Keratinocyte (primary cell): ENCODE results near the gene PRKN. TPM values are rescaled to one million over a fixed set of nuclear protein-coding genes. Genes with fewer than 3 reads are reported as not detected.

ENCODE experiments used
- DNase-seq: peaks from one replicate; pipeline ENCODE4 v3.0.0-alpha.2; 2011; ENCODE audit warnings: low read depth, missing footprints, low spot score
- FAIRE-seq: peaks from 2 replicates; lab custom pipeline; 2011; peaks lifted over from hg19 to GRCh38; lab: Jason Lieb, UNC
- H2AFZ ChIP-seq: 2 replicates; pipeline ENCODE4 v1.6.0; 2012; ENCODE audit warnings: low read length, control low read depth, inconsistent platforms; ENCODE audit not compliant: control insufficient read depth
- H3K27ac ChIP-seq: 2 replicates; pipeline ENCODE4 v1.5.1; 2011; ENCODE audit warnings: low read length; ENCODE audit not compliant: control insufficient read depth, insufficient read depth
- H3K27me3 ChIP-seq: 3 replicates; pipeline ENCODE4 v1.6.0; 2011; ENCODE audit warnings: low read length; ENCODE audit not compliant: control insufficient read depth, insufficient read depth; ENCODE audit errors: extremely low read depth
- H3K36me3 ChIP-seq, 2 experiments: 2 replicates in 1 of 2; 3 replicates in 1 of 2; pipeline ENCODE4 v1.5.1; 2011; ENCODE audit warnings: low read length in 2 of 2, mild to moderate bottlenecking in 1 of 2; ENCODE audit not compliant: control insufficient read depth in 2 of 2, insufficient read depth in 2 of 2; ENCODE audit errors: extremely low read depth in 1 of 2
- H3K4me1 ChIP-seq: 3 replicates; pipeline ENCODE4 v1.5.1; 2011; ENCODE audit warnings: low read length; ENCODE audit not compliant: control insufficient read depth, insufficient read depth; ENCODE audit errors: extremely low read depth
- H3K4me2 ChIP-seq: 3 replicates; pipeline ENCODE4 v1.6.0; 2011; ENCODE audit warnings: low read depth, low read length; ENCODE audit not compliant: control insufficient read depth, insufficient read depth; ENCODE audit errors: extremely low read depth
- H3K4me3 ChIP-seq, 3 experiments: fragments of 200-600 bp in 1 of 3; sonication (generic) in 1 of 3; 2 replicates in 2 of 3; 3 replicates in 1 of 3; pipeline ENCODE4 v1.5.1; 2011 to 2016; ENCODE audit warnings: low read length in 3 of 3, mild to moderate bottlenecking in 3 of 3, control low read depth in 2 of 3, inconsistent platforms in 1 of 3, low read depth in 1 of 3, mixed read lengths in 1 of 3, mixed run types in 1 of 3, moderate library complexity in 1 of 3; ENCODE audit not compliant: control insufficient read depth in 2 of 3, insufficient read depth in 2 of 3; ENCODE audit errors: extremely low read depth in 1 of 3
- H3K79me2 ChIP-seq: 2 replicates; pipeline ENCODE4 v1.6.0; 2012; ENCODE audit warnings: low read length; ENCODE audit not compliant: control insufficient read depth, insufficient read depth
- H3K9ac ChIP-seq: 3 replicates; pipeline ENCODE4 v1.6.0; 2011; ENCODE audit warnings: low read length; ENCODE audit not compliant: control insufficient read depth, insufficient read depth; ENCODE audit errors: extremely low read depth
- H3K9me1 ChIP-seq: 3 replicates; pipeline ENCODE4 v1.6.0; 2011; ENCODE audit warnings: low read length; ENCODE audit not compliant: control insufficient read depth, insufficient read depth; ENCODE audit errors: extremely low read depth
- H3K9me3 ChIP-seq: 2 replicates; pipeline ENCODE4 v1.5.1; 2012; ENCODE audit warnings: low read depth, low read length; ENCODE audit not compliant: control insufficient read depth
- H4K20me1 ChIP-seq: 3 replicates; pipeline ENCODE4 v1.6.0; 2011; ENCODE audit warnings: low read length; ENCODE audit not compliant: control insufficient read depth, insufficient read depth; ENCODE audit errors: extremely low read depth
- EZH2 ChIP-seq: IDR thresholded peaks from one replicate; pipeline ENCODE4 v1.6.1; 2012; ENCODE audit warnings: inconsistent platforms, mild to moderate bottlenecking, low read length, moderate library complexity
- dilution Hi-C: fragments of 300-500 bp; cut with MboI; formaldehyde crosslinking; loops from one replicate; pipeline ENCODE4 v1.7.0; 2020; ENCODE audit warnings: low sequenced_read_pairs; ENCODE audit not compliant: extremely low pct_ligation_motif_present
- polyA plus RNA-seq, 5 experiments: library from polyadenylated mRNA; depleted of rRNA in 3 of 5; stranded (reverse) in 3 of 5; stranded (forward) in 1 of 5; unstranded in 1 of 5; fragments of >200 nt; gene quantifications; 1 replicate in 1 of 5; 2 replicates in 3 of 5; 3 replicates in 1 of 5; pipeline versions ENCODE4 v1.2.1 to v1.2.3, GENCODE V29; 2011 to 2012; ENCODE audit warnings: missing spikeins in 2 of 5, low read depth in 1 of 5, low replicate concordance in 1 of 5
- TF ChIP-seq, protein P1 (sequence below), 3 experiments: IDR thresholded peaks in 1 of 3; conservative IDR thresholded peaks in 1 of 3; optimal IDR thresholded peaks in 1 of 3; 2 replicates in 2 of 3; 3 replicates in 1 of 3; pipeline versions ENCODE3 to v1.5.1; 2011; ENCODE audit warnings: low read length in 3 of 3, mild to moderate bottlenecking in 3 of 3, moderate library complexity in 2 of 3, control low read depth in 1 of 3, inconsistent platforms in 1 of 3; ENCODE audit not compliant: insufficient read depth in 2 of 3; ENCODE audit errors: extremely low read depth in 1 of 3

The PRKN gene
- polyA plus RNA-seq, 1 donor (not counting 4 experiments of a cell fraction or from before 2014, with no cell fraction given) = 0.67 TPM

DNA sequence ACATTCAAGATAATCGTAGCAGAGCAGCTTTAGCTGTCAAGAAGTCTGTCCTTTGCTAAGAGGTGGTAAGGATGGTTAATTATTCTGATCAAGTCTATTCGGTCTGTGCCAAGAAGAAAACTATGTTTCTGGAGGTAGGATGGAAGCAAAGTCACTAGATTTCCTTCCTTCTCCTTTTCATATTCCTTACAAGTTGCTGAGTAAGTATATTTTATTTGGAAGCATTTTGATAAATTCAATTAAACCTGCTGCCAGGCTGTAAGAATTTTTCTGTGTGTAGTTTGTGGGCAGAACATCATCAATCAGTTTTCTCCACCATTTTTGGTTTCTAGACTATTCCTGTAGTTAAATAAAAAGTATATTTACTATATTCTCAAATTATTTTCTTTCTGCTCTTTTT lies 311.3 kb downstream of the PRKN start:
- Histone ChIP-seq H3K4me2 (no peak overlapping the region), H3K36me3 (no peaks in the 10 kb centered on the region), H3K4me3 (no peak overlapping the region), H3K27me3 (no peaks in the 10 kb centered on the region), H3K27ac (no peak overlapping the region), H3K4me1 (no peaks in the 10 kb centered on the region), H3K9ac (no peak overlapping the region), H3K9me1 (no peaks in the 10 kb centered on the region), H4K20me1 (no peaks in the 10 kb centered on the region), H3K79me2 (no peaks in the 10 kb centered on the region), H2AFZ (no peak overlapping the region), H3K9me3 (no peaks in the 10 kb centered on the region)
- dilution Hi-C loops = no loop called here
- TF ChIP-seq EZH2 = no peak
- TF ChIP-seq, protein P1, sequence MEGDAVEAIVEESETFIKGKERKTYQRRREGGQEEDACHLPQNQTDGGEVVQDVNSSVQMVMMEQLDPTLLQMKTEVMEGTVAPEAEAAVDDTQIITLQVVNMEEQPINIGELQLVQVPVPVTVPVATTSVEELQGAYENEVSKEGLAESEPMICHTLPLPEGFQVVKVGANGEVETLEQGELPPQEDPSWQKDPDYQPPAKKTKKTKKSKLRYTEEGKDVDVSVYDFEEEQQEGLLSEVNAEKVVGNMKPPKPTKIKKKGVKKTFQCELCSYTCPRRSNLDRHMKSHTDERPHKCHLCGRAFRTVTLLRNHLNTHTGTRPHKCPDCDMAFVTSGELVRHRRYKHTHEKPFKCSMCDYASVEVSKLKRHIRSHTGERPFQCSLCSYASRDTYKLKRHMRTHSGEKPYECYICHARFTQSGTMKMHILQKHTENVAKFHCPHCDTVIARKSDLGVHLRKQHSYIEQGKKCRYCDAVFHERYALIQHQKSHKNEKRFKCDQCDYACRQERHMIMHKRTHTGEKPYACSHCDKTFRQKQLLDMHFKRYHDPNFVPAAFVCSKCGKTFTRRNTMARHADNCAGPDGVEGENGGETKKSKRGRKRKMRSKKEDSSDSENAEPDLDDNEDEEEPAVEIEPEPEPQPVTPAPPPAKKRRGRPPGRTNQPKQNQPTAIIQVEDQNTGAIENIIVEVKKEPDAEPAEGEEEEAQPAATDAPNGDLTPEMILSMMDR (optimal IDR thresholded peaks at IDR 0.05 in 1 of 3, IDR thresholded peaks at IDR 0.05 in 1 of 3, conservative IDR thresholded peaks at IDR 0.05 in 1 of 3; ENCODE audit: extremely low read depth in 1 of 3, insufficient read depth in 2 of 3, low read length in 3 of 3) = no peak
- DNase-seq = no peak
- FAIRE-seq = no peak

DNA sequence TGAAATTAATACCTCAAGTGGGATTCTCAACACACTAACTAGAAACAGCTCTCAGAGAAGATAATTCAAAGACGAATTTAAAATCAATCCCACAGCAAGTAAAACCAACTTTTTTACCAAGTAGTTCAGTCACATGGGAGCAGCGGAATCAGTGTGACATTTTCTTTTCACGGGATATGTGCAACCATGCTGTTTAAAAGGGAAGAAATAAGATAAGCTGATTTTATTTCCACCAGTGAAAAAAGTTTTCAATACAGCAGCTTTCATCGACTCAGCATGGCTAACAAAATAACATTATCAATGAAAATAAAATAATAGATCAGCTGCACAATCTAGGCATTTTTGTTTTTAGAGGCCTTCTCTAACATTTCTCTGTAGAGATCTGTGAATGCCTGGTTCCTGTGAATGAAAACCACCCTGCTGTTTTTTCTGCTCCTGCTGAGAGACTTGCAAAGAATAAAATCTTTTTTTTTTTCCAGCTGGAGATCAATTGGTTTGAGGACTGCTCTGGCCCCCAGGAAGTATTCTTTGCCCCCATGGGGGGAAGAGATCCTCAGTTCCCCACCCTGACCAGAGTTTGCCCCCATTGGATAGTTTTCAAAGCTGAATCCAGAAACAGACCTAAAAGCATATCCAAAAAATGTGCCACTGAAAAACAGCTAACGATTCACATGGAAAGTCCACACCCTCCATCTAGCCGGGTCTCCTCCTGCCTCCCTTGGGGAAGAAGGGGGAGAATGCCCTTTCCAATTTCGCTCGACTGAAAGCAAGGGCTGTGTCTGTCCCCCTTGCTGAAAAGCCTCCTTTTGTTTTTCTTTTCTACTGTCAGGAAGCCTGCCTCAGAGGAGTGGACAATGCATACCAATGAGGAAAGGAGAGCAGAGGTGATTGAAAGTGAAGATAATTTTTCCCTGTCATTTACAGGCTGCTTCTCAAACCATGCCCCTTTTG lies 317.6 kb downstream of the PRKN start:
- dilution Hi-C loops = no loop called here
- DNase-seq = no peak
- no peak for FAIRE-seq
- no peak overlapping the region for H3K4me3 ChIP-seq
- no peaks in the 10 kb centered on the region for H3K9me1 ChIP-seq
- H2AFZ ChIP-seq = no peak overlapping the region
- TF ChIP-seq, protein P1 (optimal IDR thresholded peaks at IDR 0.05 in 1 of 3, IDR thresholded peaks at IDR 0.05 in 1 of 3, conservative IDR thresholded peaks at IDR 0.05 in 1 of 3; ENCODE audit: extremely low read depth in 1 of 3, insufficient read depth in 2 of 3, low read length in 3 of 3) = no peak
- no peak for TF ChIP-seq EZH2
- no peak overlapping the region for H3K27ac ChIP-seq
- no peaks in the 10 kb centered on the region for H4K20me1 ChIP-seq
- no peaks in the 10 kb centered on the region for H3K9me3 ChIP-seq
- H3K9ac ChIP-seq = no peak overlapping the region
- no peaks in the 10 kb centered on the region for H3K27me3 ChIP-seq
- H3K79me2 ChIP-seq = no peaks in the 10 kb centered on the region
- no peaks in the 10 kb centered on the region for H3K36me3 ChIP-seq
- no peak overlapping the region for H3K4me2 ChIP-seq
- H3K4me1 ChIP-seq = no peaks in the 10 kb centered on the region
